Measurements from ENCODE around the gene SKI.
"Not testable (repeated sequence)": the region's sequence is repeated elsewhere in the genome, so short reads cannot be mapped to it uniquely, and the experiment has no call there.

SKI gene

GRCh38 chr1:2322581-2323211, 94.6 kb downstream of the SKI start:
- DNase-seq (ENCODE audit: low read depth), result no peak

GRCh38 chr1:2323451-2323974, 95.4 kb downstream of the SKI start:
- DNase-seq (ENCODE audit: low read depth), result no peak

- DNase-seq (ENCODE audit: low read depth), result no peak
Measured at GRCh38 chr1:2324553-2325366, 96.6 kb downstream of the SKI start.

GRCh38 chr1:2326524-2326923, 98.4 kb downstream of the SKI start:
- no peak for DNase-seq (ENCODE audit: low read depth)

- DNase-seq (ENCODE audit: low read depth), result not testable (repeated sequence)
Measured at GRCh38 chr1:2327162-2327561, 99.0 kb downstream of the SKI start.

GRCh38 chr1:2327841-2328240, 99.7 kb downstream of the SKI start:
- DNase-seq (ENCODE audit: low read depth), result no peak

- no peak for DNase-seq (ENCODE audit: low read depth)
Measured at GRCh38 chr1:2328676-2329455, 100.7 kb downstream of the SKI start.

- DNase-seq (ENCODE audit: low read depth), result no peak
Measured at GRCh38 chr1:2330035-2330434, 101.9 kb downstream of the SKI start.

GRCh38 chr1:2330519-2331199, 102.5 kb downstream of the SKI start:
- DNase-seq (ENCODE audit: low read depth), result peak; percentile 83

- no peak for DNase-seq (ENCODE audit: low read depth)
Measured at GRCh38 chr1:2331200-2331544, 103.1 kb downstream of the SKI start.

- DNase-seq (ENCODE audit: low read depth), result not testable (repeated sequence)
Measured at GRCh38 chr1:2331580-2331979, 103.5 kb downstream of the SKI start.

GRCh38 chr1:2334366-2334765, 106.2 kb downstream of the SKI start:
- no peak for DNase-seq (ENCODE audit: low read depth)

- no peak for DNase-seq (ENCODE audit: low read depth)
Measured at GRCh38 chr1:2334883-2335534, 106.9 kb downstream of the SKI start.

GRCh38 chr1:2335721-2336455, 107.8 kb downstream of the SKI start:
- no peak for DNase-seq (ENCODE audit: low read depth)

- DNase-seq (ENCODE audit: low read depth), result no peak
Measured at GRCh38 chr1:2336499-2336898, 108.4 kb downstream of the SKI start.

GRCh38 chr1:2337081-2337480, 109.0 kb downstream of the SKI start:
- DNase-seq (ENCODE audit: low read depth), result no peak

GRCh38 chr1:2337501-2337900, 109.4 kb downstream of the SKI start:
- no peak for DNase-seq (ENCODE audit: low read depth)

GRCh38 chr1:2339206-2340085, 111.3 kb downstream of the SKI start:
- no peak for DNase-seq (ENCODE audit: low read depth)

- no peak for DNase-seq (ENCODE audit: low read depth)
Measured at GRCh38 chr1:2340086-2340917, 112.2 kb downstream of the SKI start.
